CD4-positive, alpha-beta T cell treated with Interleukin-6 for 4 hours (primary cell): ENCODE measurements around the gene FIBP.

Source experiments
- DNase-seq: peaks from one replicate; pipeline ENCODE4 v3.0.0-alpha.2; 2020; ENCODE audit warnings: mixed read lengths

FIBP gene

GRCh38 chr11:65869643-65870306 lies 18.5 kb downstream of the FIBP start:
- DNase-seq = no peak

DNA sequence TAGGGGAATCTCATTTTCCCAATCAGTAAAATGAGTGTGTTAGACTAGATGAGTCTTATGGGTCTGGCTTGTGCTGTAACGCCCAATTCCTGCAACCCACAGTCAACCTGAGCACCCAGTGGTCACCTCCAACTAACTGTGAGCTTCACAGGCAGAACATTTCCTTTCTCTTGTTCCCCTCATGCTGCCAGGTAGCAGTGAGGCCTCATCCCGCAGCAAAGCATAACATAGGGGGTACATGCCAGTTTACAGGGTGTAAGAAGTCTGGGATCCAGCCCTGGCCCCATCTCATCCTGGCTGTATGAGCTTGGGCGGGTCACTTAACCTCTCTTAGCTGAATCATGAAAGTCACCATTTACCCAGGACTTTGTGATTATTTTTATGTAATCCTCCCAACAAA lies 19.4 kb downstream of the FIBP start:
- no peak for DNase-seq

GRCh38 chr11:65868076-65868667 lies 20.1 kb downstream of the FIBP start:
- DNase-seq = peak; percentile 33

- peak; percentile 35 for DNase-seq
These were observed 20.8 kb downstream of the FIBP start for GRCh38 chr11:65867284-65868071.

GRCh38 chr11:65866509-65867283 lies 21.6 kb downstream of the FIBP start:
- no peak for DNase-seq

GRCh38 chr11:65865550-65866172 lies 22.6 kb downstream of the FIBP start:
- DNase-seq = no peak

GRCh38 chr11:65864706-65865471 lies 23.4 kb downstream of the FIBP start:
- DNase-seq = no peak

GRCh38 chr11:65863889-65864705 lies 24.2 kb downstream of the FIBP start:
- no peak for DNase-seq

DNA sequence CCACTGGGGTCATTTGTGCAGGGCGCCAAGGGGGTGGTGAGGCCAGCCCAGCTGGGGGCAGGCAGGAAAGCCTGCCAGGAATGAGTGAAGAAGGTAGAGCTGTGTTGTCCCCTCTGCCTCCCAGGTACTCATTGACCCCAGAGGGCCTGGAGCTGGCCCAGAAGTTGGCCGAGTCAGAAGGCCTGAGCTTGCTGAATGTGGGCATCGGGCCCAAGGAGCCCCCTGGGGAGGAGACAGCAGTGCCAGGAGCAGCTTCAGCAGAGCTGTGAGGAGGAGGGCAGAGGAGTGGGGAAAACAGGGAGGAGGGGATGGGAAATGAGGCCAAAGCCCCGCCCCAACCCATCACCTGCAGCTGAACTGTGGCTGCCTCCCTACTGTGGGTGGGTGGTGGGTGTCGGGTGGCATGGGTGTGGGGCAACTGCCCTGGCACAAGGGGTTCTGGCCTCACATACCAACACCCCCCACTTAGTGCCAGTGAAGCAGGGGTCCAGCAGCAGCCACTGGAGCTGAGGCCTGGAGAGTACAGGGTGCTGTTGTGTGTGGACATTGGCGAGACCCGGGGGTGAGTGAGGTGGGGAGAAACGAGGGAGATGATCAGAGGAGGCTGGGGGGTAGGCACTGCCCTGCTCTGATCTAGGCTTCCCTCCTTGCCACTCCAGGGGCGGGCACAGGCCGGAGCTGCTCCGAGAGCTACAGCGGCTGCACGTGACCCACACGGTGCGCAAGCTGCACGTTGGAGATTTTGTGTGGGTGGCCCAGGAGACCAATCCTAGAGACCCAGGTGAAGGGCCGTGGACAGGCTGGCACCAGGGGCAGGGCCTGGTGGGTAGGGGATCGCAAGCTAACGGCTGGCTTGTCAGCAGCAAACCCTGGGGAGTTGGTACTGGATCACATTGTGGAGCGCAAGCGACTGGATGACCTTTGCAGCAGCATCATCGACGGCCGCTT lies 25.1 kb downstream of the FIBP start:
- no peak for DNase-seq

DNA sequence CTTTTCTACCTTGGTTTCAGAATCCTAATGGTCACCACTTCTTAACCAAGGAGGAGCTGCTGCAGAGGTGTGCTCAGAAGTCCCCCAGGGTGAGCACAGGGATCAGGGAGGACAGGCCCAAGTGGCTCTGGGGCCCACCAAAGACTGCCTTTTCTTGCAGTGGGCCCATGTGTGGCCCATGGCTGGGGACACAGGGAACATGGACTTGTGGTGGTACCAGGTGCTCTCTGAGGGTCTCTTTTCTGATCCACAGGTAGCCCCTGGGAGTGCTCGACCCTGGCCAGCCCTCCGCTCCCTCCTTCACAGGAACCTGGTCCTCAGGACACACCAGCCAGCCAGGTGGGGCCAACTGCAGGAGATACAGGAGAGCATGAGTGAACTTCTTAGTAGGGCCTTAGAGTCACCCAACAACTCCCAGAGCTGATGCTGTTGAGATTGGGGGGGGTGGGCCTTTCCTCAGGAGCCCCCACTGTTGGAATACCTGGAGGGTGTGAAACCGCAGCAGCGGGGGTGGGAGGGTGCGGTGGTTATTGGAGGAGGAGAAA lies 26.0 kb downstream of the FIBP start:
- no peak for DNase-seq

- DNase-seq = no peak
These were observed 26.6 kb downstream of the FIBP start for GRCh38 chr11:65861533-65862183.

- DNase-seq = no peak
These were observed 27.1 kb downstream of the FIBP start for GRCh38 chr11:65861165-65861505.

GRCh38 chr11:65860278-65861164 lies 27.8 kb downstream of the FIBP start, which contains the start of gene MUS81:
Gene MUS81 (plus strand): TSS chr11:65860433. CDS start chr11:65860754, 321 bp downstream.
- DNase-seq = peak; percentile 97

GRCh38 chr11:65859812-65860277 lies 28.4 kb downstream of the FIBP start:
- DNase-seq = no peak

DNA sequence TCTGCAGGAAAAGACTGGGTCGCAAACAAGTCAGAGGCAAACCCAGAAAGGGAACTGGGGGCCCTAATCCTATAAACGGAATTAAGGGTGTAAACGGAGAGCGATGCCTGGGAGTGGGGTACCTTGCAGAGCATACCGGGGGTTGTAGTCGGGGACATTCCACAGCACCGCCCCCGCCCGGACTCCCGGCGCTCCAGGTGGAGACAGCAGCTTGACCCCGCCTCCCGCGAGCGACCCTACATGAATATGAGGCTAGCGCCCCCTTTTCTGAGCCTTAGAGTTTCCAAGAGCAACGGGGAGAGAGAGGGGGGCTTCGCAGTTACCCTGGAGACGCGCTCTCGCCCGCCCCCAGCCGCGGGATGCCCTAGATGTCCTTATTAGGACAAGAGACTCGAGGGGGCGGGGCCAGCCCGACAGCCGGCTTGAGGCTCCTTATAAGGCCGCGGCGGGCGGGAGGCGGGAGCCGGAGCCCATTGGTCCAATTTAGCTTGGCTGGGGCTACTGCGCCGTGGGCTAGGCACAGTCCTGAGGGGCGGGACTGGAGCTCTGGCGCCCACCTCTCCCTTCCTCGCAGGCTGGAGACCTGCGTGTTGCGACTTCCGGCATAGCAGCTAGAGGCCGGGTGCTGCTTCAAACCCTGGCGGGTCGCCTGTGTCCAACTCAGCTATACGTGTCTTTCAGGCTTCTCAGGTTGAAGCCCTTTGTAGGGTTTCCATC lies 29.0 kb downstream of the FIBP start:
- peak; percentile 99 for DNase-seq

- no peak for DNase-seq
These were observed 29.6 kb downstream of the FIBP start for GRCh38 chr11:65858681-65859087.
